Erythroblast (primary cell): ENCODE results near the gene SLC38A11.
"Not testable (repeated sequence)": the region's sequence is repeated elsewhere in the genome, so short reads cannot be mapped to it uniquely, and the experiment has no call there.

Experiments
- GATA1 ChIP-seq: IDR thresholded peaks from 2 replicates; pipeline ENCODE4 v1.6.1; 2011; ENCODE audit warnings: low read depth, mild to moderate bottlenecking, control low read depth, low read length, moderate library complexity
- POLR2A ChIP-seq: IDR thresholded peaks from 2 replicates; pipeline ENCODE4 v1.6.1; 2011; ENCODE audit warnings: mild to moderate bottlenecking, low read length

- not testable (repeated sequence) for TF ChIP-seq POLR2A, GATA1
These were observed 88.9 kb downstream of the SLC38A11 start for GRCh38 chr2:164866381-164866780.
